ENCODE results near the gene CDK5RAP2.

DNA sequence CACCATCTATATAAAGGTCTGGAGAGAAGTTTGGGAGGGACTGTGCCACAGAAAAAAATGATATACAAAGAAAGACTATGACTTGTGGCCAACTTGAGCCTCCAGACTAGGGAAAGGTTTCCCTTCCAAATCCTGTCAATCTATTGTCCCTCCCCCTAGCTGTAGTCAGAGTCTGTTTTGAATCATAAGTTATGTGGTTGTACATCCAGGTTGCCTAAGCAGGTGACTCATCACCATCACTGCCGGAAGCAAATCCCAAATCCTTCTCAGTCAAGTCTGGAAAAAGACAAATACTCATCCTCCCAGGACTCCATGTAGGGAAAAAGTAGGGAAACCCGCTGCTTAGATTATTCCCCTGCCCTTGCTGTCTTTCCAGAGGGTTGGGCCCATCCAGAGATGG, 235.7 kb downstream of the CDK5RAP2 start:
- TF ChIP-seq, protein P1, sequence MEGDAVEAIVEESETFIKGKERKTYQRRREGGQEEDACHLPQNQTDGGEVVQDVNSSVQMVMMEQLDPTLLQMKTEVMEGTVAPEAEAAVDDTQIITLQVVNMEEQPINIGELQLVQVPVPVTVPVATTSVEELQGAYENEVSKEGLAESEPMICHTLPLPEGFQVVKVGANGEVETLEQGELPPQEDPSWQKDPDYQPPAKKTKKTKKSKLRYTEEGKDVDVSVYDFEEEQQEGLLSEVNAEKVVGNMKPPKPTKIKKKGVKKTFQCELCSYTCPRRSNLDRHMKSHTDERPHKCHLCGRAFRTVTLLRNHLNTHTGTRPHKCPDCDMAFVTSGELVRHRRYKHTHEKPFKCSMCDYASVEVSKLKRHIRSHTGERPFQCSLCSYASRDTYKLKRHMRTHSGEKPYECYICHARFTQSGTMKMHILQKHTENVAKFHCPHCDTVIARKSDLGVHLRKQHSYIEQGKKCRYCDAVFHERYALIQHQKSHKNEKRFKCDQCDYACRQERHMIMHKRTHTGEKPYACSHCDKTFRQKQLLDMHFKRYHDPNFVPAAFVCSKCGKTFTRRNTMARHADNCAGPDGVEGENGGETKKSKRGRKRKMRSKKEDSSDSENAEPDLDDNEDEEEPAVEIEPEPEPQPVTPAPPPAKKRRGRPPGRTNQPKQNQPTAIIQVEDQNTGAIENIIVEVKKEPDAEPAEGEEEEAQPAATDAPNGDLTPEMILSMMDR (IDR thresholded peaks at IDR 0.05; ENCODE audit: insufficient read depth, low read length): no peak
- no peak for TF ChIP-seq POLR2AphosphoS5 (IDR thresholded peaks at IDR 0.05; ENCODE audit: low read depth)
- TF ChIP-seq, protein P2, sequence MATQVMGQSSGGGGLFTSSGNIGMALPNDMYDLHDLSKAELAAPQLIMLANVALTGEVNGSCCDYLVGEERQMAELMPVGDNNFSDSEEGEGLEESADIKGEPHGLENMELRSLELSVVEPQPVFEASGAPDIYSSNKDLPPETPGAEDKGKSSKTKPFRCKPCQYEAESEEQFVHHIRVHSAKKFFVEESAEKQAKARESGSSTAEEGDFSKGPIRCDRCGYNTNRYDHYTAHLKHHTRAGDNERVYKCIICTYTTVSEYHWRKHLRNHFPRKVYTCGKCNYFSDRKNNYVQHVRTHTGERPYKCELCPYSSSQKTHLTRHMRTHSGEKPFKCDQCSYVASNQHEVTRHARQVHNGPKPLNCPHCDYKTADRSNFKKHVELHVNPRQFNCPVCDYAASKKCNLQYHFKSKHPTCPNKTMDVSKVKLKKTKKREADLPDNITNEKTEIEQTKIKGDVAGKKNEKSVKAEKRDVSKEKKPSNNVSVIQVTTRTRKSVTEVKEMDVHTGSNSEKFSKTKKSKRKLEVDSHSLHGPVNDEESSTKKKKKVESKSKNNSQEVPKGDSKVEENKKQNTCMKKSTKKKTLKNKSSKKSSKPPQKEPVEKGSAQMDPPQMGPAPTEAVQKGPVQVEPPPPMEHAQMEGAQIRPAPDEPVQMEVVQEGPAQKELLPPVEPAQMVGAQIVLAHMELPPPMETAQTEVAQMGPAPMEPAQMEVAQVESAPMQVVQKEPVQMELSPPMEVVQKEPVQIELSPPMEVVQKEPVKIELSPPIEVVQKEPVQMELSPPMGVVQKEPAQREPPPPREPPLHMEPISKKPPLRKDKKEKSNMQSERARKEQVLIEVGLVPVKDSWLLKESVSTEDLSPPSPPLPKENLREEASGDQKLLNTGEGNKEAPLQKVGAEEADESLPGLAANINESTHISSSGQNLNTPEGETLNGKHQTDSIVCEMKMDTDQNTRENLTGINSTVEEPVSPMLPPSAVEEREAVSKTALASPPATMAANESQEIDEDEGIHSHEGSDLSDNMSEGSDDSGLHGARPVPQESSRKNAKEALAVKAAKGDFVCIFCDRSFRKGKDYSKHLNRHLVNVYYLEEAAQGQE (IDR thresholded peaks at IDR 0.05; ENCODE audit: insufficient replicate concordance, low read depth): no peak
